ENCODE measurements around the gene PRKG1. TPM values are rescaled to one million over a fixed set of nuclear protein-coding genes. Genes with fewer than 3 reads are reported as not detected.
A peak's percentile ranks its signal among the peaks of the same experiment; 100 is the strongest.

PRKG1 gene
- total RNA-seq, 4 donors from 2014 or later, result 26.5 to 72.3 (median 58.1) TPM

DNA sequence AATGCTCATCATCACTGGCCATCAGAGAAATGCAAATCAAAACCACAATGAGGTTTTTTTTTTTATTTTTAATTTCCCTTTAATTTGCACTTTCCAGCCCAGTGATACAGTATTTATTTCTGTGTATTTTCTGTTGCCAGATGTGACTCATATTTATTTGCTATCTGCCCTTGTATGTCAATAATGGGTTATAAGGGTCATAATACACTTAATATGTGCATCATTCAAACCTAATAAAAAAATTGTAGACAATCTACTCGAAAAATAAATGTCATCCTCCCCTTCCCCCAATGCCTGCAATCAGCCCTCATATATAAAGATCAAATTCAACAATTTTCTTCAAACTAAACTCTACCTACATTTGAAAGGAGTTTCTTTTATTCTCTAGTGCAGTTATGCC, 470.6 kb downstream of the PRKG1 start:
- no peaks in the 10 kb centered on the region for H3K36me3 ChIP-seq
- 83 to 89% methylated on average over 1 of the region's 1 CpG for WGBS, 2 donors
- DNase-seq, result no peak
- H3K9me3 ChIP-seq, result no peaks in the 10 kb centered on the region
- peaks cover 0 to 17% of the 10 kb centered on the region in 2 donors for H3K4me1 ChIP-seq
- no peaks in the 10 kb centered on the region for H3K27me3 ChIP-seq
- intact Hi-C loops (cut with DNase I), result no loop called here
- H3K4me3 ChIP-seq (replicated peaks in 1 of 3), result no peak overlapping the region
- H3K27ac ChIP-seq, result no peak overlapping the region
- TF ChIP-seq, protein P1, sequence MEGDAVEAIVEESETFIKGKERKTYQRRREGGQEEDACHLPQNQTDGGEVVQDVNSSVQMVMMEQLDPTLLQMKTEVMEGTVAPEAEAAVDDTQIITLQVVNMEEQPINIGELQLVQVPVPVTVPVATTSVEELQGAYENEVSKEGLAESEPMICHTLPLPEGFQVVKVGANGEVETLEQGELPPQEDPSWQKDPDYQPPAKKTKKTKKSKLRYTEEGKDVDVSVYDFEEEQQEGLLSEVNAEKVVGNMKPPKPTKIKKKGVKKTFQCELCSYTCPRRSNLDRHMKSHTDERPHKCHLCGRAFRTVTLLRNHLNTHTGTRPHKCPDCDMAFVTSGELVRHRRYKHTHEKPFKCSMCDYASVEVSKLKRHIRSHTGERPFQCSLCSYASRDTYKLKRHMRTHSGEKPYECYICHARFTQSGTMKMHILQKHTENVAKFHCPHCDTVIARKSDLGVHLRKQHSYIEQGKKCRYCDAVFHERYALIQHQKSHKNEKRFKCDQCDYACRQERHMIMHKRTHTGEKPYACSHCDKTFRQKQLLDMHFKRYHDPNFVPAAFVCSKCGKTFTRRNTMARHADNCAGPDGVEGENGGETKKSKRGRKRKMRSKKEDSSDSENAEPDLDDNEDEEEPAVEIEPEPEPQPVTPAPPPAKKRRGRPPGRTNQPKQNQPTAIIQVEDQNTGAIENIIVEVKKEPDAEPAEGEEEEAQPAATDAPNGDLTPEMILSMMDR (IDR thresholded peaks at IDR 0.05), result no peak
- no peak for TF ChIP-seq POLR2A (IDR thresholded peaks at IDR 0.05)

DNA sequence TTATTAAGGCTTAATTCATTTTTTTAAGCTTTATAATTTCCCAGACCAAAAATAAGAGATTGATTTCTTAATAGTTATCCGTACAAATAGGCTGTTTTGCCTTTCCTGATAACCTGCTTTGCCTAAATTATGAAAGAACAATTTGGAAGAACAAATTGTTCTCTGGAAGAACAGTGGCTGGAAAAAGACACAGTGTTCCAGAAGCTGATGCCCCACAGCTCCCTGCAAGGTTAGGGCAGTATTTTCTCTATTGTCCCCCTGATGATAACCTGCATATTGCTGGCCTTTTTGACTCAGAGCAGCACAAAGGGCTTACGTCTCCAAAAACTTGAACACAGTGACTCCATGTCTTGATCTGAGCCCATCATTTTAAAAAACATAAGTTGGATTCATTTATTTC, 473.7 kb downstream of the PRKG1 start:
- WGBS, 2 donors, result 40 to 49% methylated on average over 2 of the region's 2 CpGs
- no peaks in the 10 kb centered on the region for H3K9me3 ChIP-seq
- intact Hi-C loops (cut with DNase I), result no loop called here
- TF ChIP-seq POLR2A (IDR thresholded peaks at IDR 0.05), result no peak
- TF ChIP-seq, protein P1 (IDR thresholded peaks at IDR 0.05), result no peak
- H3K4me1 ChIP-seq, result peaks cover 0 to 22% of the 10 kb centered on the region in 2 donors
- no peaks in the 10 kb centered on the region for H3K36me3 ChIP-seq
- DNase-seq, result peak; percentile 22 to 25
- H3K27ac ChIP-seq, result peak overlapping the region in 2 of 3 donors; percentile 19
- H3K4me3 ChIP-seq (replicated peaks in 1 of 3), result no peak overlapping the region
- no peaks in the 10 kb centered on the region for H3K27me3 ChIP-seq

DNA sequence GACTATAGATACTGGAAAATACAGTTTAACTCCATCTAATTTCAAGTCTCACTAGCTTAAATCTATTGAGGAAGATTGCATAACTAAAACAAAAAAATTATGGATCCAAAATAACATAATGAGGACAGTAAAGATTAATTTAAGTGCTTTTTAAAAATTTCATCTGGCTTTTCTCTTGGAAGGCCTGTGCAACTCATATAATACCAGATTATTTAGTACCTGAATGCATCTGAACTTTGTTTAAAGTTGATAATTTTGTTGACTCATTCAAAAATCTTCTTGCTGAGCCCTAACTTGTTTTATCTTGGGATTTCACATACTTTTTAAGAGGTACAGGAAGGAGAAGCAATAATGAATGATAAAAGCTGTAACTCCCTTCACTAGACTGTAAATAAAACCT, 478.6 kb downstream of the PRKG1 start:
- intact Hi-C loops (cut with DNase I), result no loop called here
- H3K27me3 ChIP-seq, result no peaks in the 10 kb centered on the region
- no peaks in the 10 kb centered on the region for H3K36me3 ChIP-seq
- H3K4me1 ChIP-seq, result peaks cover 0 to 19% of the 10 kb centered on the region in 2 donors
- no peaks in the 10 kb centered on the region for H3K9me3 ChIP-seq
- H3K27ac ChIP-seq, result no peak overlapping the region
- H3K4me3 ChIP-seq (replicated peaks in 1 of 3), result no peak overlapping the region
- no peak for DNase-seq
- TF ChIP-seq, protein P1 (IDR thresholded peaks at IDR 0.05), result no peak
- no peak for TF ChIP-seq POLR2A (IDR thresholded peaks at IDR 0.05)

DNA sequence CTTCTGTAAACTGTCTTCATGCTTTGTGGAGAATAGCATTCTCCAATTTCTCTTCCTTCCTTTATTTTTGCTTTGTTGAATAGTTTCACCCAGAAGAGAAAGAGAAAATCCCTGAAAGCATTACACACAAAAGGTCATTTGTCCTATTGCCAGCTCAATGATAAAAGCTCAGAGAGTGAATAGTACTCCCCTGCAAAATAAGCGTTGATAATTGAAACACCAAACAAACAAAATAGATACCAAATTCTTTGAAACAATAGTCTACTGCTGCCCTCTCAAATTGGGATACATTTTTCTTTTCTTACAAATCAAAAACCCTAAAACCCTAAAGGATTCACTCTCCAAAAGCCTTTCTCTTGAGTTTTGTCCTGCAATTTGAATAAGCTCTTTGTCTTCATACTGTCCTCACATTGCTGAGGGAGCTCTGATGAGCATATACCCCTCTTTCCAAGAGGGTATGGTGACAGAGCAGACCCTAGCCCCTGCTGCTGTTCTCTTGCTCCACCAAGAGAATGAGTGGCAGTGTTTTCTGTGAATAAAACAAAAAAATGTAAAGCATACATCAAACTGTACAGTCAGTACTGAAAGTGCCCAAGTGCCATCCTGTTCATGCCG, 490.7 kb downstream of the PRKG1 start:
- Histone ChIP-seq H3K27me3 (no peaks in the 10 kb centered on the region), H3K36me3 (no peaks in the 10 kb centered on the region), H3K4me3 (replicated peaks in 1 of 3) (no peak overlapping the region), H3K9me3 (no peaks in the 10 kb centered on the region), H3K4me1 (no peaks in the 10 kb centered on the region), H3K27ac (no peak overlapping the region)
- TF ChIP-seq, protein P1 (IDR thresholded peaks at IDR 0.05), result no peak
- TF ChIP-seq POLR2A (IDR thresholded peaks at IDR 0.05), result no peak
- no peak for DNase-seq
- 86% methylated on average over 2 of the region's 2 CpGs for WGBS, 2 donors
- intact Hi-C loops (cut with DNase I), result no loop called here

DNA sequence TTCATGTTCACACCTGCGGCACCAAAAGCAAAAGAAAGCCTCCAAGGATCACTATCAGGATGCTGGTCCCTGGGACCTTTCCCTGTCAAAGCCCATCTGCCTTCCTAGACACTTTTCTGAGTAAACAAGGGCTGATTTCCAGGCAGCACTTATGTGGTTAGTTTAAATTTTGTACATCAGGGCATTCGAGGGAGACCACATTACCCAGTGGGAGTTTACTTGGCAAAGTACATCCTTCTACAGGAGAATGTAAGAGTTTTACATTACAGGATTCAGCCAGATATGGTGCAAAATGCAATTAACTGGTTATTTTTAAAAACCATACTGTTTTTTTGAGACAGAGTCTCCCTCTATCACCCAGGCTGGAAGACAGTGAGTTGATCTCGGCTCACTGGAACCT, 493.0 kb downstream of the PRKG1 start:
- Histone ChIP-seq H3K27me3 (no peaks in the 10 kb centered on the region), H3K27ac (no peak overlapping the region), H3K4me1 (no peaks in the 10 kb centered on the region), H3K36me3 (no peaks in the 10 kb centered on the region), H3K4me3 (replicated peaks in 1 of 3) (no peak overlapping the region), H3K9me3 (no peaks in the 10 kb centered on the region)
- intact Hi-C loops (cut with DNase I), result no loop called here
- no peak for DNase-seq
- 54 to 64% methylated on average over 3 of the region's 3 CpGs for WGBS, 2 donors
- TF ChIP-seq, protein P1 (IDR thresholded peaks at IDR 0.05), result no peak
- TF ChIP-seq POLR2A (IDR thresholded peaks at IDR 0.05), result no peak
